H1 (cell line): ENCODE results near the gene ACOT11. TPM values are rescaled to one million over a fixed set of nuclear protein-coding genes. Genes with fewer than 3 reads are reported as not detected.

Experiments used
- CTCF ChIA-PET: fragments of 300-600 bp; sonication (Branson Sonifier 250); formaldehyde crosslinking; loops from one replicate; lab custom pipeline; 2021; ENCODE audit not compliant: partially characterized antibody; lab: Charles Lee
- POLR2A ChIA-PET: fragments of 300-600 bp; sonication (Branson Sonifier 250); formaldehyde crosslinking; loops from one replicate; lab custom pipeline; 2021; ENCODE audit warnings: inconsistent platforms; ENCODE audit not compliant: partially characterized antibody; lab: Charles Lee
- DNase-seq, 2 experiments: peaks; one replicate each; pipeline versions ENCODE4 v3.0.0 to v3.0.0-alpha.2; 2010 to 2022; ENCODE audit warnings: low spot score in 2 of 2, low read depth in 1 of 2, mixed read lengths in 1 of 2
- FAIRE-seq: peaks from 2 replicates; lab custom pipeline; 2011; peaks lifted over from hg19 to GRCh38; lab: Jason Lieb, UNC
- H2AFZ ChIP-seq: 2 replicates; pipeline ENCODE4 v1.8.1; 2012; ENCODE audit warnings: low read length, inconsistent platforms
- H2AK5ac ChIP-seq: 2 replicates; pipeline ENCODE4 v1.6.1; 2013; ENCODE audit warnings: low read depth, low read length
- H2BK120ac ChIP-seq: replicated peaks from 2 replicates; pipeline ENCODE3; 2013; ENCODE audit warnings: low read depth, low read length, inconsistent platforms
- H2BK12ac ChIP-seq: 2 replicates; pipeline ENCODE4 v1.6.1; 2013; ENCODE audit warnings: low read depth, low read length
- H2BK15ac ChIP-seq: 2 replicates; pipeline ENCODE4 v1.6.1; 2013; ENCODE audit warnings: low read length
- H2BK20ac ChIP-seq: 2 replicates; pipeline ENCODE4 v1.6.1; 2013; ENCODE audit warnings: low read length
- H2BK5ac ChIP-seq: 2 replicates; pipeline ENCODE4 v1.6.1; 2013; ENCODE audit warnings: low read depth, low read length
- H3K14ac ChIP-seq: 2 replicates; pipeline ENCODE4 v1.6.1; 2013; ENCODE audit warnings: inconsistent platforms; ENCODE audit not compliant: insufficient read length
- H3K18ac ChIP-seq: 2 replicates; pipeline ENCODE4 v1.6.1; 2013; ENCODE audit warnings: low read length; ENCODE audit errors: extremely low read depth
- H3K23ac ChIP-seq: 2 replicates; pipeline ENCODE4 v1.6.1; 2013; ENCODE audit warnings: inconsistent platforms; ENCODE audit not compliant: insufficient read length
- H3K23me2 ChIP-seq: 2 replicates; pipeline ENCODE4 v1.6.1; 2013; ENCODE audit warnings: low read depth, low read length
- H3K27ac ChIP-seq: 2 replicates; pipeline ENCODE4 v1.6.1; 2011; ENCODE audit warnings: low read depth, low read length, inconsistent platforms
- H3K27me3 ChIP-seq, 4 experiments: replicated peaks in 1 of 4; 1 replicate in 1 of 4; 2 replicates in 3 of 4; pipeline versions ENCODE4 v1.6.1 to v1.8.1; 2011 to 2013; ENCODE audit warnings: low read length in 3 of 4, mild to moderate bottlenecking in 3 of 4, inconsistent platforms in 2 of 4, mixed read lengths in 2 of 4, moderate library complexity in 1 of 4; ENCODE audit not compliant: control insufficient read depth in 3 of 4, insufficient read depth in 3 of 4; ENCODE audit errors: extremely low read depth in 1 of 4
- H3K36me3 ChIP-seq, 4 experiments: 2 replicates each; pipeline versions ENCODE4 v1.6.1 to v1.8.1; 2011 to 2013; ENCODE audit warnings: mild to moderate bottlenecking in 4 of 4, low read length in 3 of 4, moderate library complexity in 2 of 4, control low read depth in 1 of 4, inconsistent platforms in 1 of 4; ENCODE audit not compliant: insufficient read depth in 4 of 4, control insufficient read depth in 2 of 4
- H3K4ac ChIP-seq: replicated peaks from 2 replicates; pipeline ENCODE3; 2013; ENCODE audit warnings: low read length, low read depth, mixed read lengths, inconsistent platforms; ENCODE audit not compliant: insufficient read length
- H3K4me1 ChIP-seq, 4 experiments: replicated peaks in 1 of 4; 1 replicate in 1 of 4; 2 replicates in 3 of 4; pipeline versions ENCODE4 v1.6.1 to v1.8.1; 2011 to 2013; ENCODE audit warnings: low read length in 3 of 4, inconsistent platforms in 2 of 4, mixed read lengths in 1 of 4; ENCODE audit not compliant: insufficient read depth in 4 of 4, control insufficient read depth in 3 of 4
- H3K4me2 ChIP-seq, 2 experiments: 2 replicates each; pipeline versions ENCODE4 v1.6.1 to v1.8.1; 2011 to 2013; ENCODE audit warnings: low read depth in 2 of 2, low read length in 2 of 2, control low read depth in 1 of 2, inconsistent platforms in 1 of 2, mild to moderate bottlenecking in 1 of 2; ENCODE audit not compliant: insufficient read depth in 1 of 2
- H3K4me3 ChIP-seq, 4 experiments: fragments of 200-600, 300-600 bp in 1 of 4; sonication (generic), shearing (Covaris generic), sonication (Bioruptor Twin) in 1 of 4; 2 replicates each; pipeline versions ENCODE4 v1.5.1 to v1.8.1; 2011 to 2016; ENCODE audit warnings: low read length in 4 of 4, low read depth in 3 of 4, control low read depth in 2 of 4, inconsistent platforms in 2 of 4, mild to moderate bottlenecking in 2 of 4, mixed read lengths in 1 of 4, moderate library complexity in 1 of 4; ENCODE audit not compliant: insufficient read depth in 2 of 4; ENCODE audit errors: extremely low read depth in 1 of 4
- H3K56ac ChIP-seq: replicated peaks from 2 replicates; pipeline ENCODE3; 2013; ENCODE audit warnings: low read depth, mild to moderate bottlenecking, mixed read lengths, low read length, inconsistent platforms; ENCODE audit not compliant: insufficient read length
- H3K79me1 ChIP-seq: 2 replicates; pipeline ENCODE4 v1.6.1; 2013; ENCODE audit warnings: low read depth, low read length, control low read depth
- H3K79me2 ChIP-seq, 2 experiments: 2 replicates each; pipeline versions ENCODE4 v1.6.1 to v1.8.1; 2012 to 2013; ENCODE audit warnings: low read length in 2 of 2, mild to moderate bottlenecking in 2 of 2, inconsistent platforms in 1 of 2; ENCODE audit not compliant: insufficient read depth in 2 of 2, control insufficient read depth in 1 of 2
- H3K9ac ChIP-seq, 4 experiments: replicated peaks in 1 of 4; 1 replicate in 1 of 4; 2 replicates in 3 of 4; pipeline versions ENCODE4 v1.6.1 to v1.8.1; 2011 to 2013; ENCODE audit warnings: low read depth in 3 of 4, low read length in 3 of 4, control low read depth in 2 of 4, mild to moderate bottlenecking in 2 of 4, moderate library complexity in 2 of 4, inconsistent platforms in 1 of 4; ENCODE audit errors: extremely low read depth in 1 of 4
- H3K9me3 ChIP-seq, 2 experiments: 2 replicates each; pipeline versions ENCODE4 v1.6.1 to v1.8.1; 2012 to 2013; ENCODE audit warnings: mild to moderate bottlenecking in 2 of 2, moderate library complexity in 2 of 2, control low read depth in 1 of 2, inconsistent platforms in 1 of 2, low read depth in 1 of 2, low read length in 1 of 2, mixed read lengths in 1 of 2; ENCODE audit not compliant: insufficient read depth in 2 of 2
- H4K20me1 ChIP-seq, 2 experiments: replicated peaks in 1 of 2; 2 replicates each; pipeline versions ENCODE3 to v1.8.1; 2011 to 2013; ENCODE audit warnings: inconsistent platforms in 2 of 2, low read length in 2 of 2, mild to moderate bottlenecking in 1 of 2; ENCODE audit not compliant: insufficient read depth in 2 of 2, control insufficient read depth in 1 of 2
- H4K5ac ChIP-seq: 2 replicates; pipeline ENCODE4 v1.6.1; 2013; ENCODE audit warnings: low read length, low read depth, mixed read lengths, inconsistent platforms; ENCODE audit not compliant: insufficient read length
- H4K8ac ChIP-seq: 2 replicates; pipeline ENCODE4 v1.8.0; 2013; ENCODE audit warnings: mild to moderate bottlenecking, moderate library complexity, low read length, inconsistent platforms; ENCODE audit not compliant: insufficient read depth; ENCODE audit errors: extremely low read depth
- H4K91ac ChIP-seq: replicated peaks from 2 replicates; pipeline ENCODE3; 2013; ENCODE audit warnings: low read length, mixed read lengths, inconsistent platforms; ENCODE audit not compliant: insufficient read length
- BCL11A ChIP-seq, 2 experiments: IDR thresholded peaks; one replicate each; pipeline ENCODE4 v1.6.1; 2011; ENCODE audit warnings: low read depth in 2 of 2, low read length in 2 of 2, mild to moderate bottlenecking in 2 of 2
- CBX8 ChIP-seq: fragments of 300-800, 300-1000 bp; sonication (generic); IDR thresholded peaks from 2 replicates; pipeline ENCODE4 v1.7.1; 2016; ENCODE audit warnings: low read depth, low read length, borderline replicate concordance
- CHD1 ChIP-seq: IDR thresholded peaks from 2 replicates; pipeline ENCODE4 v1.6.1; 2012; ENCODE audit warnings: low read depth, low read length, improper control_type of control experiment
- CREB1 ChIP-seq: IDR thresholded peaks from 2 replicates; pipeline ENCODE4 v1.6.1; 2012; ENCODE audit warnings: inconsistent platforms
- HDAC6 ChIP-seq: IDR thresholded peaks from one replicate; pipeline ENCODE4 v1.7.1; 2012; ENCODE audit warnings: low read depth, mild to moderate bottlenecking, inconsistent platforms, low read length, moderate library complexity
- KDM1A ChIP-seq: fragments of 200-600, 300-600 bp; sonication (generic); IDR thresholded peaks from 2 replicates; pipeline ENCODE4 v1.7.1; 2016; ENCODE audit warnings: mild to moderate bottlenecking, low read length, borderline replicate concordance
- PHF8 ChIP-seq: fragments of 200-600 bp; sonication (generic); conservative IDR thresholded peaks from 2 replicates; pipeline ENCODE4 v1.7.1; 2012; ENCODE audit warnings: low read depth, mild to moderate bottlenecking, inconsistent platforms, low read length, moderate library complexity
- POLR2A ChIP-seq, 2 experiments: IDR thresholded peaks; 1 replicate in 1 of 2; 2 replicates in 1 of 2; pipeline ENCODE4 v1.6.1; 2011; ENCODE audit warnings: low read depth in 2 of 2, low read length in 2 of 2, mild to moderate bottlenecking in 2 of 2; ENCODE audit errors: control extremely low read depth in 1 of 2
- RBBP5 ChIP-seq: IDR thresholded peaks from 2 replicates; pipeline ENCODE4 v1.7.1; 2012; ENCODE audit warnings: low read depth, mild to moderate bottlenecking, inconsistent platforms, low read length, moderate library complexity, borderline replicate concordance
- SP4 ChIP-seq: IDR thresholded peaks from 2 replicates; pipeline ENCODE4 v1.6.1; 2012; ENCODE audit warnings: low read length, inconsistent platforms
- SUZ12 ChIP-seq: fragments of 200-600 bp; sonication (generic); IDR thresholded peaks from 2 replicates; pipeline ENCODE4 v1.6.1; 2012; ENCODE audit warnings: mild to moderate bottlenecking, inconsistent platforms, low read length, moderate library complexity, mixed read lengths
- TAF7 ChIP-seq: optimal IDR thresholded peaks from 2 replicates; pipeline ENCODE3; 2011; ENCODE audit warnings: low read depth, mild to moderate bottlenecking, inconsistent platforms, low read length, moderate library complexity, borderline replicate concordance
- WGBS, 2 experiments: shearing (Covaris generic) in 1 of 2; methylation state at CpG; one replicate each; pipeline versions ENCODE4 v1.1.6 to v1.1.7; 2013 to 2015; ENCODE audit warnings: low lambda C conversion rate in 2 of 2, mixed read lengths in 2 of 2, inconsistent platforms in 1 of 2, low coverage in 1 of 2, missing lambda C conversion rate in 1 of 2; ENCODE audit not compliant: insufficient replicate concordance in 2 of 2, insufficient coverage in 1 of 2, insufficient read length in 1 of 2; ENCODE audit errors: extremely low coverage in 1 of 2, missing lambda C conversion rate in 1 of 2; 5-methylcytosine and 5-hydroxymethylcytosine counted together
- polyA plus RNA-seq, 7 experiments: library from polyadenylated mRNA; depleted of rRNA in 3 of 7; stranded (reverse) in 5 of 7; unstranded in 2 of 7; fragments of >200 nt in 5 of 7; fragments of 200-250 nt in 2 of 7; gene quantifications; 1 replicate in 5 of 7; 2 replicates in 1 of 7; 4 replicates in 1 of 7; pipeline versions ENCODE4 v1.2.1 to v1.2.3, GENCODE V29; 2011 to 2013; ENCODE audit warnings: missing spikeins in 2 of 7, mixed read lengths in 2 of 7
- total RNA-seq: library from RNA; stranded (reverse); fragmentation: NEBNext Ultra II Directional; extraction: Animal tissue kit (Norgen Biotek cat#: 25700); gene quantifications from 2 replicates; pipeline ENCODE4 v1.2.1, GENCODE V29; 2021

ACOT11 gene
- total and polyA plus RNA-seq, 2 of the 8 experiments (the other 6 are each of a cell fraction or from before 2014, with no cell fraction given) = 3.8 to 4.5 TPM

DNA sequence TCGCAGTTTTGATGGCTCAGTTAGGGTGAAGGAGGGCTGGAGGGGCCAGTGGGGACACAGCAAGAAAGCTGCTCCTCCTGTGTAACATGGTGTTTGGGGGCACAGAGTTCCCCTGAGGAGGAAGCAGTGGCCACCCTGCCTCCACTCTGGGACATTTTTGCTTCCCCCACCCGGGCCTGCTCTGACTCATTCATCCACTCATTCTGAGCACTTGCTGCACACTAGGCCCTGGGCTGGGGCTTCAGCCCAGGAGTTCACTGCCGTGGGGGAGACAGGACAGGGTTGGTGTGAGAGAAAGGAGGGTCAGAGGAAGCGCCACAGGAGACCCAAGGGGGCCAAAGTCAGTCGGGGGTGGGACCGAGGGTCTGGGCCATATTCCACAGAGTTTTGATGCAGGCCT, 41.4 kb upstream of the ACOT11 start:
- TF ChIP-seq RBBP5 (no peak), TAF7 (no peak), HDAC6 (no peak), CHD1 (no peak), BCL11A (IDR thresholded peaks at IDR 0.05; ENCODE audit: low read depth in 2 of 2, low read length in 2 of 2) (no peak), PHF8 (no peak), SP4 (no peak), CREB1 (no peak), SUZ12 (no peak), POLR2A (IDR thresholded peaks at IDR 0.05; ENCODE audit: control extremely low read depth in 1 of 2, low read depth in 2 of 2, low read length in 2 of 2) (no peak), KDM1A (no peak), CBX8 (no peak)
- WGBS, 2 experiments = 83% methylated on average over 6 of the region's 6 CpGs; no CpG with 5 or more reads in 1 of the 2 experiments

More for the DNA sequence above, 41.4 kb upstream of the ACOT11 start:
- no peak overlapping the region for H3K56ac ChIP-seq
- no peaks in the 10 kb centered on the region for H3K23me2 ChIP-seq
- H3K18ac ChIP-seq = no peak overlapping the region
- no peak overlapping the region for H2BK5ac ChIP-seq
- no peak overlapping the region for H3K9ac ChIP-seq
- no peak overlapping the region for H4K91ac ChIP-seq
- no peak overlapping the region for H2AK5ac ChIP-seq
- H4K8ac ChIP-seq = no peak overlapping the region
- ChIA-PET CTCF (interaction anchor here (1.2 to 1.7 kb wide), 3 partner anchors 9 to 151 kb away, joined by 3 to 5 read pairs (median 3); no protein-coding TSS in a partner anchor), POLR2A (interaction anchor here (0.9 to 1.6 kb wide), 2 partner anchors 11 to 325 kb away, joined by 3 read pairs; no protein-coding TSS in a partner anchor)
- H2BK12ac ChIP-seq = no peak overlapping the region
- H3K14ac ChIP-seq = no peak overlapping the region
- H2BK20ac ChIP-seq = no peak overlapping the region
- H3K27ac ChIP-seq = no peak overlapping the region
- H2BK120ac ChIP-seq = no peak overlapping the region
- no peak overlapping the region for H3K4ac ChIP-seq
- H3K79me1 ChIP-seq = no peaks in the 10 kb centered on the region
- H3K9me3 ChIP-seq = no peaks in the 10 kb centered on the region
- H4K20me1 ChIP-seq = no peaks in the 10 kb centered on the region
- DNase-seq (no peak), FAIRE-seq (no peak)
- H3K36me3 ChIP-seq = no peaks in the 10 kb centered on the region
- H3K4me3 ChIP-seq = no peak overlapping the region
- no peaks in the 10 kb centered on the region for H3K27me3 ChIP-seq
- no peak overlapping the region for H2BK15ac ChIP-seq
- no peak overlapping the region for H3K4me2 ChIP-seq
- H3K23ac ChIP-seq = no peak overlapping the region
- peaks cover 0 to 4% (median 0%) of the 10 kb centered on the region in 4 experiments; a peak in 1 of 7 replicates for H3K4me1 ChIP-seq
- no peak overlapping the region for H4K5ac ChIP-seq
- no peak overlapping the region for H2AFZ ChIP-seq
- no peaks in the 10 kb centered on the region for H3K79me2 ChIP-seq
